ENCODE measurements around the gene PPTC7.
"Not testable (repeated sequence)": the region's sequence is repeated elsewhere in the genome, so short reads cannot be mapped to it uniquely, and the experiment has no call there.

The PPTC7 gene

DNA sequence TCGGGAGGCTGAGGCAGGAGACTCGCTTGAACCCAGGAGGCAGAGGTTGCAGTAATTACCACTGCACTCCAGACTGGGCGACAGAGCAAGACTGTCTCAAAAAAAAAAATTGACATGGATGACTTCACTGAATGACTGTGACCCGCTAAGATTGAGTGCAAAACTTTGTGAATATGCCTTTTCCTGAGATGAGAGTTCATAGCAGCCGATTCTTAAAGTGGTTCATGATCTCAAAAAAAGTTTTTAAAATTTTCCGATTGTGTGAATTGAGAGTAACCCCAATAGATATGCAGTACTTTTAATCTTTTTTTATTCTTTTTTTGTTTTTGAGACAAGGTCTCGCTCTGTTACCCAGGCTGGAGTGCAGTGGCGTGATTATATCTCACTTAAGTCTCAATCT, 32.1 kb upstream of the PPTC7 start:
- TF ChIP-seq, protein P1, sequence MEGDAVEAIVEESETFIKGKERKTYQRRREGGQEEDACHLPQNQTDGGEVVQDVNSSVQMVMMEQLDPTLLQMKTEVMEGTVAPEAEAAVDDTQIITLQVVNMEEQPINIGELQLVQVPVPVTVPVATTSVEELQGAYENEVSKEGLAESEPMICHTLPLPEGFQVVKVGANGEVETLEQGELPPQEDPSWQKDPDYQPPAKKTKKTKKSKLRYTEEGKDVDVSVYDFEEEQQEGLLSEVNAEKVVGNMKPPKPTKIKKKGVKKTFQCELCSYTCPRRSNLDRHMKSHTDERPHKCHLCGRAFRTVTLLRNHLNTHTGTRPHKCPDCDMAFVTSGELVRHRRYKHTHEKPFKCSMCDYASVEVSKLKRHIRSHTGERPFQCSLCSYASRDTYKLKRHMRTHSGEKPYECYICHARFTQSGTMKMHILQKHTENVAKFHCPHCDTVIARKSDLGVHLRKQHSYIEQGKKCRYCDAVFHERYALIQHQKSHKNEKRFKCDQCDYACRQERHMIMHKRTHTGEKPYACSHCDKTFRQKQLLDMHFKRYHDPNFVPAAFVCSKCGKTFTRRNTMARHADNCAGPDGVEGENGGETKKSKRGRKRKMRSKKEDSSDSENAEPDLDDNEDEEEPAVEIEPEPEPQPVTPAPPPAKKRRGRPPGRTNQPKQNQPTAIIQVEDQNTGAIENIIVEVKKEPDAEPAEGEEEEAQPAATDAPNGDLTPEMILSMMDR (IDR thresholded peaks at IDR 0.05; ENCODE audit: low read depth, low read length, missing control alignments) = no peak
- in situ Hi-C loops (cut with HindIII; ENCODE audit: low pct_ligation_motif_present, low sequenced_read_pairs) = loop anchor here (25.0 kb wide), 1 partner anchor 103 kb away; the partner anchor contains the start of genes RAD9B and VPS29
- no peak overlapping the region for H3K27ac ChIP-seq
- no peaks in the 10 kb centered on the region for H3K27me3 ChIP-seq (replicated peaks)
- no peak for DNase-seq
- no peaks in the 10 kb centered on the region for H3K36me3 ChIP-seq (replicated peaks)
- no peak overlapping the region for H3K4me3 ChIP-seq (ENCODE audit: low read depth, low read length)

DNA sequence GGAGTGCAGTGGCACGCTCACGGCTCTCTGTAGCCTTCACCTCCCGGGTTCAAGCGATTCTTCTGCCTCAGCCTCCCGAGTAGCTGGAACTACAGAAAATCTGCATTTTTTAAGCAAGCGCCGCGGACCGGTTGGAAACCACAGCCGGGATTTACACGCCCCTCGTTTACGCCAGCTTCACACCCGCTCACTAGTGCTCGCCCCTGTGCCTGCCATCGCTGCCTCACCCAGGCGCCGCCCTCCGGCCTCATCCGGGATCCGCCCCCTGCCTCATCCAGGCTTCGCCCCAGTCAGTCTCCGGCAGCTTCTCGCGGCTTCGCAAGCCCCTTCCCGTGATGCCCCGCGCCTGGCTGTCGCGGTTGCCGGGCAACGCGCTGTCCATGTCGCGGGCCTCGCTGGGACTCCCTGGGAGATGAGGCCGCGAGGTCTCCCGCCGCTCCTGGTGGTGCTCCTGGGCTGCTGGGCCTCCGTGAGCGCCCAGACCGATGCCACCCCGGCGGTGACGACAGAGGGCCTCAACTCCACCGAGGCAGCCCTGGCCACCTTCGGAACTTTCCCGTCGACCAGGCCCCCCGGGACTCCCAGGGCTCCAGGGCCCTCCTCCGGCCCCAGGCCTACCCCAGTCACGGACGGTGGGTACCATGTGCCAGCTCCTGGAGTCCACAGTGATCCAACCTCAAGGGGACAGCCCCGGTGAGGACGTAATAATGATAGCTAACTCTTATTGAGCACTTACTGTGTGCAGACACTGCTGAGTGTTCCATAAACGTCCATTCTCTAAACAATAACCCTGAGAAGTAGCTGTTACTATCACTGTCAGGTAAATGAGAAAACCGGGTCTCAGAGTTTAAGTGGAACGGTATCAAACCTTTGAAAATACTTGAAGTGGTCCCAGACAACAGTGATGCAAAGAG, 30.9 kb upstream of the PPTC7 start, which contains the start of gene TCTN1:
TCTN1 (plus strand) TSS at position 359 of the 914 bp plus-strand sequence; CDS start at position 413, 54 bp downstream.
- H3K27me3 ChIP-seq (replicated peaks) = no peaks in the 10 kb centered on the region
- TF ChIP-seq, protein P1 (IDR thresholded peaks at IDR 0.05; ENCODE audit: low read depth, low read length, missing control alignments) = no peak
- in situ Hi-C loops (cut with HindIII; ENCODE audit: low pct_ligation_motif_present, low sequenced_read_pairs) = loop anchor here (25.0 kb wide), 1 partner anchor 102 kb away; the partner anchor contains the start of genes RAD9B and VPS29

DNA sequence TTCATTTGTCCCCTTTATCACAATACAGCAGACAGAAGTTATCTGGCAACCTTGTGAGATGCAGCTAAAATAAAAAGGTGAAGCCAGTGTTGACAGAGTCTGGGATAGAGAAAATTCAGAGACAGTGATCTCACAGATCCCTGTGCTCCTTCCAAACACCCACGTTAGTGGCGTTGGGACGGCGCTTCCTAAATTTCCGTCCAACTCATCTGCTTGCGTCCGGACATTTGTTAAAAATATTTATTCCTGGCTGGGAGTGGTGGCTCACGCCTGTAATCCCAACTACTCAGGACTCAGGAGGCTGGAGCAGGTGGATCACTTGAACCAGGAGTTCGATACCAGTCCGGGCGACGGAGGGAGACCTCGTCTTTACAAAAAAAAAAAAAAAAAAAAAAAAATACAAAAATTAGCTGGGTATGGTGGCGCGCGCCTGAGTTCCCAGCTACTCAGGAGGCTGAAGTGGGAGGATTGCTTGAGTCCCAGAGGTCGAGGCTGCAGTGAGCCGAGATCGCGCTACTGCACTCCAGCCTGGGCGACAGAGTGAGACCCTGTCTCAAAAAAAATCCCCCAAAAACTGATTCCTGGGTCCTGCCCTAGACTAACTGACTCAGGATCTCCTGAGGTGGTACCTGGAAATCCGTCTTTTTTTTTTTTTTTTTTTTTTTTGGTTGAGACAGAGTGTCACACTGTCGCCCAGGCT, 30.1 kb upstream of the PPTC7 start:
- DNase-seq = no peak
- Histone ChIP-seq H3K27me3 (replicated peaks) (no peaks in the 10 kb centered on the region), H3K36me3 (replicated peaks) (no peaks in the 10 kb centered on the region), H3K4me3 (ENCODE audit: low read depth, low read length) (peak overlapping the region; percentile 75), H3K27ac (peak overlapping the region; percentile 86)
- in situ Hi-C loops (cut with HindIII; ENCODE audit: low pct_ligation_motif_present, low sequenced_read_pairs) = loop anchor here (25.0 kb wide), 1 partner anchor 101 kb away; the partner anchor contains the start of genes RAD9B and VPS29
- TF ChIP-seq, protein P1 (IDR thresholded peaks at IDR 0.05; ENCODE audit: low read depth, low read length, missing control alignments) = no peak

More for the DNA sequence above, 30.9 kb upstream of the PPTC7 start, which contains the start of gene TCTN1:
- peak; percentile 93 for DNase-seq
- no peaks in the 10 kb centered on the region for H3K36me3 ChIP-seq (replicated peaks)
- H3K27ac ChIP-seq = peak within 1 kb of the TSS; percentile 86
- H3K4me3 ChIP-seq (ENCODE audit: low read depth, low read length) = peak within 1 kb of the TSS; percentile 75

DNA sequence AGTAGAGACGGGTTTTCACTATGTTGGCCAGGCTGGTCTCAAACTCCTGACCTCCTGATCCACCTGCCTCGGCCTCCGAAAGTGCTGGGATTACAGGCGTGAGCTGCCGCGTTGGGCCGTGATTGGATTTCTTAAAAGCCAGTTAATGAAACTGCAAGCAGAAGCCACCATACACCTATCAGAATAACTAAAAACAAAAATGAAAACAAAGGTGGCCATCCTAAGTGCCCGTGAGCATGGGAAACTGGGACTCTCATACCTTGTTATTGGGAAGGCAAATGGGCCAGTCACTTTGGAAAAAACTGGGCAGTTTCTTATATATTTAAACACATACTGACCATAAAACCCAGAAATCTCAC, 23.1 kb upstream of the PPTC7 start:
- Histone ChIP-seq H3K27me3 (replicated peaks) (no peaks in the 10 kb centered on the region), H3K36me3 (replicated peaks) (no peaks in the 10 kb centered on the region), H3K27ac (no peak overlapping the region), H3K4me3 (ENCODE audit: low read depth, low read length) (no peak overlapping the region)
- no peak for DNase-seq
- in situ Hi-C loops (cut with HindIII; ENCODE audit: low pct_ligation_motif_present, low sequenced_read_pairs) = loop anchor here (25.0 kb wide), 1 partner anchor 94 kb away; the partner anchor contains the start of genes RAD9B and VPS29
- TF ChIP-seq, protein P1 (IDR thresholded peaks at IDR 0.05; ENCODE audit: low read depth, low read length, missing control alignments) = no peak

DNA sequence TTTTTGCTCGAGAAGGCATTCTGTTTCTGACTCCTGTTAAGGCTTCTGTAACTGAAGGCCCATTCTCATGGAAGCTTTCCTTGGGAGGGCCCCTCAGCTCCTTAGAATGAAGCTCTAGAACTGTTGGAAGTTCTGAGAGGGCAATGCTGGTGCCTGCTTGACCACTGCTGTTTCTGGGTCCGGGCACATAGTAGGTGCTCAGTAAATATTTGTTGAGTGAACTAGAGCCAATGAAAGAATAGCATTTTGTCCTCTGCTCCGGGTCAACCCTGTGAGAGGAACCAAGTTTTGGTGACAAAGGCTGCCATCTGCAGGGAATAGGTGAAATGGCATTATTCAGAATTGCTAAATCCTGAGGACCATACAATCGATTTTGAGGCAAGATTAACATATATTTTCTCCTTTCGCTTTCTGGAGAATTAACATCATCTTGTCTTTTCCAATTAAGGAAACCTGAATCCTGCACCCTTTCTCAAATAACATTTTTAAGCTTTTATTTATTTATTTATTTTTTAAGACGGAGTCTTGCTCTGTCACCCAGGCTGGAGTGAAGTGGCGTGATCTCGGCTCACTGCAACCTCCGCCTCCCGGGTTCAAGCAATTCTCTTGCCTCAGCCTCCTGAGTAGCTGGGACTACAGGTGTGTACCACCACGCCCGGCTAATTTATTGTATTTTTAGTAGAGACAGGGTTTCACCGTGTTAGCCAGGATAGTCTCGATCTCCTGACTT, 19.1 kb upstream of the PPTC7 start:
- not testable (repeated sequence) for H3K27ac ChIP-seq; H3K4me3 ChIP-seq (ENCODE audit: low read depth, low read length)
- peak; percentile 41 for DNase-seq

More for the DNA sequence above, 19.1 kb upstream of the PPTC7 start:
- in situ Hi-C loops (cut with HindIII; ENCODE audit: low pct_ligation_motif_present, low sequenced_read_pairs) = loop anchor here (25.0 kb wide), 1 partner anchor 90 kb away; the partner anchor contains the start of genes RAD9B and VPS29
- H3K27me3 ChIP-seq (replicated peaks); H3K36me3 ChIP-seq (replicated peaks): not testable (repeated sequence)
- TF ChIP-seq, protein P1 (IDR thresholded peaks at IDR 0.05; ENCODE audit: low read depth, low read length, missing control alignments) = peak; percentile 77

All from brain microvascular endothelial cell (primary cell).